GM12891 (cell line): ENCODE measurements around the gene SERTM1.

ENCODE experiments used
- PAX5 ChIP-seq: IDR thresholded peaks from 2 replicates; pipeline ENCODE4 v1.6.1; 2011; ENCODE audit warnings: low read length, moderate library complexity, mild to moderate bottlenecking; ENCODE audit not compliant: insufficient read depth, severe bottlenecking
- POLR2A ChIP-seq: IDR thresholded peaks from 2 replicates; pipeline ENCODE4 v1.6.1; 2011; ENCODE audit warnings: low read depth, low read length, control low read depth
- POLR2AphosphoS5 ChIP-seq: IDR thresholded peaks from 2 replicates; pipeline ENCODE4 v1.6.1; 2011; ENCODE audit warnings: low read depth, low read length, control low read depth
- SPI1 ChIP-seq: IDR thresholded peaks from 2 replicates; pipeline ENCODE4 v1.6.1; 2011; ENCODE audit warnings: low read depth, low read length, control low read depth
- TAF1 ChIP-seq: IDR thresholded peaks from 2 replicates; pipeline ENCODE4 v1.6.1; 2011; ENCODE audit warnings: low read depth, low read length, control low read depth

GRCh38 chr13:36628377-36629056 lies 45.3 kb upstream of the SERTM1 start:
- TF ChIP-seq POLR2A (no peak), POLR2AphosphoS5 (no peak), SPI1 (no peak), TAF1 (no peak), PAX5 (no peak)
